HuH-7 (cell line): ENCODE results near the gene SLC52A3.
A peak's percentile ranks its signal among the peaks of the same experiment; 100 is the strongest.

Experiments
- DNase-seq: peaks from one replicate; pipeline ENCODE4 v3.0.0; 2011; ENCODE audit warnings: low spot score

The SLC52A3 gene

DNA sequence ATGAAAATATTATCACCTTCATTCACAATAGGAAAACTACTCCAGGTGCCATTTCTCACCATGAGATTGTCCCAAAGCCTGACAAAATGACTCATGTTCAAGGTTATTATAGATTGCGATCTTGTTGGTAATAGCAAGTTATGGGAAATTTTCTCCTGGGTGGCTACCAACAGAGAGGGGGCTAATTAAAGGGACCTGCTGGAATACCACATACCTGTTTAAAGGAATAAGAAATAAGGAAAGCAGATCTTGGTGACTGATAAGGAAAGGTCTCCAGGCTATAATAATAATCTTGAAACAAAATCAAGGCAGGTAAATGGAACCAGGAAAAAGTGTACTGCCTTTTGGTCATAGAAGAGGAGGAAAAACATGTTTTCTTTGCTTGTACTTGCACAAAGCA is 1.4 kb downstream of the SLC52A3 start:
- no peak for DNase-seq

- DNase-seq = no peak
Measured at GRCh38 chr20:764255-764654, 4.0 kb downstream of the SLC52A3 start.

- no peak for DNase-seq
Measured at GRCh38 chr20:761418-762381, 6.6 kb downstream of the SLC52A3 start.

- peak; percentile 58 for DNase-seq
Measured at GRCh38 chr20:760751-761417, 7.4 kb downstream of the SLC52A3 start.

GRCh38 chr20:757506-757905 is 10.8 kb downstream of the SLC52A3 start:
- DNase-seq = no peak

DNA sequence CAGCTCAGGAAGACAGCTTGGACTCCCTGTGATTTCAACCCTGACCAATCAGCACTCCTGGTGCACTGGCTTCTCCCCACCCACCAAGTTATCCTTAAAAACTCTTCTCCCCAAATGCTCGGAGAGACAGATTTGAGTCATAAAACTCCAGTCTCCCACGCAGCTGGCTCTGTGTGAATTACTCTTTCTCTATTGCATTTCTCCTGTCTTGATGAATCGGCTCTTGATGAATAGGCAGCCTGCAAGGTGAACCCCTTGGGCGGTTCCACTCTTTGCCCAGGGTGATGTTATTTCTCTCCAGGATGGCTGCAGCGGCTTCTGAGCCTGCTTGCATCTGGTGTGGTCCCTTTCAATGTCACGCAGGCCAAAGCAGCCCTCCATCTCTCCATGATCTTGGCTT is 12.4 kb downstream of the SLC52A3 start:
- no peak for DNase-seq

GRCh38 chr20:754904-755303 is 13.4 kb downstream of the SLC52A3 start:
- DNase-seq = no peak

- DNase-seq = no peak
Measured at GRCh38 chr20:753897-754635, 14.2 kb downstream of the SLC52A3 start.

DNA sequence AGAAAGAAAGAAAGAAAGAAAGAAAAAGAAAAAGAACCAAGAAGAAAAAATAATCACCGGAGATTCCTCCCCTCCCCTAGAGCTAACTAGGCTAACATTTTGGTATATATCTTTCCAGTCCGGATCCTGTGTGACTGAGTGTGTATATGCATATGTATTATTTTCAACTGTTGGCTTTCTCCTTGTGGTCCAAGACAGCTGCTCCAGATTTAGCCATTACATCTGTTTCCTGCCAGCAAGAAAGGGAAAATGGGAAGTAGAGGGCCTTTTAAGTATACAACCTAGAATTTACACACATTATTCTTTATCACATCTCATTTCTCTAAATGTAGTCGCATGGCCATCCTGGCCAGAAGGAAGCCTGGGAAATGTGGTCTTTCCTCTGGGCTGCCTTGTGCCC is 15.2 kb downstream of the SLC52A3 start:
- DNase-seq = no peak

DNA sequence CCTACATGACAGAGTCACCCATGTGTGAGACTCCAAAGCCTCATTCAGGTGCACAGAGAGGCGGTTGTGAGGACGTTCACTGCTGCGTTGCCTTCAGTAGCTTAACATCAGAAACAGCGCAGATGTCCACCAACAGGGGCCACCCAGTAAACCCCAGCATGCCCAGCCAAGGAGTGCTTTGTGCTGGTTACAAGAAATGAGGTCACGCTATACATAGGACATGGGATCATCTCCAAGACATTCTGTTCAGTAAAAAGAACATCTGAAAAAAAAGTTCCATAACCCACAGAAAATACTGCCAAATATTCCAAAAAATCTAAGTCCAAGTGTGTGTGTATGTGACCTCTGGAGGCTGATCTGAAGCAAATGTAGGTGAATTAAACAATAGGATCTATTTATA is 16.0 kb downstream of the SLC52A3 start:
- DNase-seq = no peak

- no peak for DNase-seq
Measured at GRCh38 chr20:751761-752160, 16.5 kb downstream of the SLC52A3 start.

DNA sequence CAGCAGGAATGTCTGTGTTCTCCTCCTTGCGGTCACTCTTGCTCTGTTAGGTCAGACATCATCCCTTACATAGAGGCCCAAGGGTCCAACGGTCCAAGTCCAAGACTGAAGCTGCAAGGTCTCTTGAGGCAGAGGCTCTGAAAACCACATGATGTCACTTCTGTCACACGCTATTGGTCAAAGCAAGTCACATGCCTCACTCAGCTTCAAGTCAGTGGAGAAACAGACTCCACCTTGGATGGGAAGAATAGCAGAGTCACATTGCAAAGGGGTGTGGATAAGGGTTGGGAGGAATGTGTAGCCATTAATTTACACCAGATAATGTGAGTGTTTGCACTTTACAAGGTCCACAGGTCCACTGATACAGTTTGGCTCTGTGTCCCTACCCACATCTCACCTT is 17.5 kb downstream of the SLC52A3 start:
- no peak for DNase-seq

DNA sequence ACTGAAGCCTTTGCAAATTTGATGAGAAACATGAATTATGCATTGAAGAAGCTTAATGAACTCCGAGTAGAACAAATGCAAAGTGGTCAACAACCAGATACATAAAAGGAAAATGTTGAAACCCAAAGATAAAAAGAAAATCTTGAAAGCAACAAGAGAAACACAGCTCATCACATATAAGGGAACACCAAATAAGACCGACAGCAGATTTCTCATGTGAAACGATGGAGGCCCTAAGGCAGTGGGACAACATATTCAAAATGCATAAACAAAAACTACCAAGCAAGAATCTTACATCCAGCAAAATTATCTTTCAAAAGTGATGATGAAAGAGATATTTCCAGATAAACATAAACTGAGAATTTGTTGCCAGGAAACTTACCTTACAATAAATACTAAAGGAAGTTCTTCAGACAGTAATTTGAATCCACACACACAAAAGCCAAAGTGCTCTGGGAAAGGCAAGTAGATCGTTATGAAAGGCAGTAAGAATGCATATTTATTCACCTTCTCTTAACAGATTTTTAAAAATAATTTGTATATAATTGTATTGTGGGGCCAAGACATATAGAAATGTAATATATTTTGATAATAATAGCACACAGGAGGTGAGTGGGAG is 22.5 kb downstream of the SLC52A3 start:
- no peak for DNase-seq

- DNase-seq = no peak
Measured at GRCh38 chr20:742156-742555, 26.1 kb downstream of the SLC52A3 start.

GRCh38 chr20:741620-742019 is 26.7 kb downstream of the SLC52A3 start:
- DNase-seq = no peak

GRCh38 chr20:740162-740561 is 28.1 kb downstream of the SLC52A3 start:
- no peak for DNase-seq

DNA sequence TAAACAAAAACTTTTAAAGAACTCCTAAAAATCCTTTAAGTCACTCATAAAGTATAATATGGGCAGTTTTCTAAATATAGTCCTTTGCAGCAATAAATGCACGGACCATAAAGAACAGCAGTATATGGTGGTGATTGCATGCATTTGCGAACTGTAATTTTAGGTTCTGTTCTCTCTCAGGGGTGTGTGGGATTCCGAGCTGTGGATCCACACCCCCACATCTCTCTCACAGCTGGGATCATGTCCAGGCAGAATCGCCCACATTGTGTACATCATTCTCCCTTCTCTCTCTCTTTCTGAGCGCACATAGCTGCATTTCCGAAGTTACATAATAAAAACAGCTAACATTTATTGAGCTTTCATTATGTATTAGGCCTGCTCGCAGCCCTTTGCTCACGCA is 28.6 kb downstream of the SLC52A3 start:
- no peak for DNase-seq

- no peak for DNase-seq
Measured at GRCh38 chr20:733861-734260, 34.4 kb downstream of the SLC52A3 start.

DNA sequence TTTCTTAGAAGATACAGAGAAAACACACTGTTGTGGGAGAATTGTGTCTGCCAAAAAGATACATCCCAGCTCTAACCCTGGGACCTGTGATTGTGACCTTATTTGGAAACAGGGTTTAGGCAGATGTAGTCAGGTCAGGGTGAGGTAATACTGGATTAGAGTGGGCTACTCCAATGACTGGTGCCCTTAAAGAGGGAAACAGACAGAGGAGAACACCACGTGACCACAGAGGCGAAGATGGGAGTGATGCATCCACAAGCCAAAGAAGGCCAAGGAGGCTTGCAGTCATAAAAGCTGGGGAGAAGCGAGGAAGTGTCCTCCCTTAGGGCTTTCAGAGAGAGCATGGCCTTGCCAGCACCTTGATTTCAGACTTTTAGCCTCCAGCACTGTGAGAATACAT is 35.6 kb downstream of the SLC52A3 start:
- DNase-seq = no peak

- DNase-seq = no peak
Measured at GRCh38 chr20:731891-732560, 36.3 kb downstream of the SLC52A3 start.

- DNase-seq = no peak
Measured at GRCh38 chr20:730005-730404, 38.3 kb downstream of the SLC52A3 start.
